NCI-H2196 treated with DMSO at 0.1 percent for 48 hours (cell line): ENCODE results near the gene SPATS2L.
A peak's percentile ranks its signal among the peaks of the same experiment; 100 is the strongest.

Experiments
- DNase-seq: peaks from one replicate; lab custom pipeline; 2025; ENCODE audit not compliant: unreplicated experiment; lab: John Stamatoyannopoulos, UW

SPATS2L gene

GRCh38 chr2:200373973-200374416, 67.5 kb downstream of the SPATS2L start:
- DNase-seq, result no peak

GRCh38 chr2:200376513-200377354, 70.2 kb downstream of the SPATS2L start:
- no peak for DNase-seq

- no peak for DNase-seq
Measured at GRCh38 chr2:200377355-200378336, 71.2 kb downstream of the SPATS2L start.

GRCh38 chr2:200378652-200379290, 72.3 kb downstream of the SPATS2L start:
- no peak for DNase-seq

GRCh38 chr2:200379481-200380090, 73.1 kb downstream of the SPATS2L start:
- DNase-seq, result no peak

GRCh38 chr2:200380091-200380561, 73.6 kb downstream of the SPATS2L start:
- DNase-seq, result no peak

- DNase-seq, result no peak
Measured at GRCh38 chr2:200380833-200381542, 74.5 kb downstream of the SPATS2L start.

- DNase-seq, result no peak
Measured at GRCh38 chr2:200382874-200383273, 76.4 kb downstream of the SPATS2L start.

- DNase-seq, result peak; percentile 5
Measured at GRCh38 chr2:200383380-200384110, 77.1 kb downstream of the SPATS2L start.

GRCh38 chr2:200385063-200385635, 78.7 kb downstream of the SPATS2L start:
- no peak for DNase-seq

GRCh38 chr2:200393191-200393590, 86.7 kb downstream of the SPATS2L start:
- no peak for DNase-seq

GRCh38 chr2:200394045-200394444, 87.6 kb downstream of the SPATS2L start:
- no peak for DNase-seq

GRCh38 chr2:200396781-200397242, 90.3 kb downstream of the SPATS2L start:
- DNase-seq, result no peak

GRCh38 chr2:200397785-200398184, 91.3 kb downstream of the SPATS2L start:
- no peak for DNase-seq

- DNase-seq, result no peak
Measured at GRCh38 chr2:200399046-200399445, 92.6 kb downstream of the SPATS2L start.

- DNase-seq, result no peak
Measured at GRCh38 chr2:200399636-200400035, 93.1 kb downstream of the SPATS2L start.

- DNase-seq, result no peak
Measured at GRCh38 chr2:200403814-200404213, 97.3 kb downstream of the SPATS2L start.

GRCh38 chr2:200404615-200405014, 98.1 kb downstream of the SPATS2L start:
- DNase-seq, result no peak
